Lower leg skin (tissue), 4 donors: ENCODE measurements around the gene KCNV2. TPM values are rescaled to one million over a fixed set of nuclear protein-coding genes. Genes with fewer than 3 reads are reported as not detected.
"Not testable (repeated sequence)": the region's sequence is repeated elsewhere in the genome, so short reads cannot be mapped to it uniquely, and the experiment has no call there.

ENCODE experiments used
- DNase-seq, 2 donors: peaks; one replicate each; pipeline ENCODE4 v3.0.0-alpha.2; 2019; ENCODE audit warnings: low spot score in 2 of 2
- H3K4me3 ChIP-seq: fragments of 200-600 bp; sonication (generic); 2 replicates; pipeline ENCODE4 v1.5.1; 2017; ENCODE audit warnings: mild to moderate bottlenecking, low read depth; ENCODE audit not compliant: poor library complexity, severe bottlenecking
- POLR2A ChIP-seq, 2 donors: fragments of 450-650 bp; IDR thresholded peaks; one replicate each; pipeline ENCODE4 v1.6.1; 2016 to 2017; ENCODE audit warnings: antibody characterized with exemption in 2 of 2, mild to moderate bottlenecking in 1 of 2, moderate library complexity in 1 of 2
- WGBS, 2 donors: methylation state at CpG; one replicate each; pipeline ENCODE4 v1.1.5; 2018; 5-methylcytosine and 5-hydroxymethylcytosine counted together
- intact Hi-C: fragments of 100-400 bp; cut with DNase I; formaldehyde crosslinking; loops from one replicate; pipeline ENCODE4 v1.15.0; 2023; ENCODE audit warnings: low total_unique reads
- total RNA-seq, 4 donors: library from RNA; depleted of rRNA; stranded (reverse); fragments of >200 nt; gene quantifications; one replicate each; pipeline ENCODE4 v1.1.0, GENCODE V29; 2016
- TF ChIP-seq, protein P1 (sequence below), 3 donors: fragments of 450-650 bp; IDR thresholded peaks; one replicate each; pipeline ENCODE4 v1.5.1; 2016; ENCODE audit warnings: antibody characterized with exemption in 3 of 3, mild to moderate bottlenecking in 3 of 3, moderate library complexity in 2 of 3

The KCNV2 gene
- total RNA-seq, 4 donors from 2014 or later: not detected

DNA sequence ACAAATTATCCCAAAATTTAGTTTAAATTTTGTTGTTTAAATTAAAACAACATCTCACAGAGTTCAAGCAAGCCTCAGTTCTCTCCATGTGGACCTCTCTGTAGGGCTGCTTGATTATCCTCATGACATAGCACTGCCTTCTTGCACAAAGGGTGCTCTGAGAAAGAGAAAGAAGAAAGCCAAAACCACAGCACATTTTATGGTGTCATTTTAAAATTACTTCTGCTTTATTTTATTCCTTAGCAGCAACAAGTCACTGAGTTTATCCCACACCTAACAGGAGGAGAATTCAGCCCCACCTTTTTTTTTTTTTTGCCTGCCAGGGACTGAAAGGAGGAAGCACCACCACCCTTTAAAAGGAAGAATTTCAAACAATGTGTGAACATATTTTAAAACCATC lies 12.8 kb upstream of the KCNV2 start:
- no peak overlapping the region for H3K4me3 ChIP-seq
- DNase-seq: no peak
- intact Hi-C loops: no loop called here
- TF ChIP-seq POLR2A (IDR thresholded peaks at IDR 0.05): no peak
- TF ChIP-seq, protein P1, sequence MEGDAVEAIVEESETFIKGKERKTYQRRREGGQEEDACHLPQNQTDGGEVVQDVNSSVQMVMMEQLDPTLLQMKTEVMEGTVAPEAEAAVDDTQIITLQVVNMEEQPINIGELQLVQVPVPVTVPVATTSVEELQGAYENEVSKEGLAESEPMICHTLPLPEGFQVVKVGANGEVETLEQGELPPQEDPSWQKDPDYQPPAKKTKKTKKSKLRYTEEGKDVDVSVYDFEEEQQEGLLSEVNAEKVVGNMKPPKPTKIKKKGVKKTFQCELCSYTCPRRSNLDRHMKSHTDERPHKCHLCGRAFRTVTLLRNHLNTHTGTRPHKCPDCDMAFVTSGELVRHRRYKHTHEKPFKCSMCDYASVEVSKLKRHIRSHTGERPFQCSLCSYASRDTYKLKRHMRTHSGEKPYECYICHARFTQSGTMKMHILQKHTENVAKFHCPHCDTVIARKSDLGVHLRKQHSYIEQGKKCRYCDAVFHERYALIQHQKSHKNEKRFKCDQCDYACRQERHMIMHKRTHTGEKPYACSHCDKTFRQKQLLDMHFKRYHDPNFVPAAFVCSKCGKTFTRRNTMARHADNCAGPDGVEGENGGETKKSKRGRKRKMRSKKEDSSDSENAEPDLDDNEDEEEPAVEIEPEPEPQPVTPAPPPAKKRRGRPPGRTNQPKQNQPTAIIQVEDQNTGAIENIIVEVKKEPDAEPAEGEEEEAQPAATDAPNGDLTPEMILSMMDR (IDR thresholded peaks at IDR 0.05): no peak

DNA sequence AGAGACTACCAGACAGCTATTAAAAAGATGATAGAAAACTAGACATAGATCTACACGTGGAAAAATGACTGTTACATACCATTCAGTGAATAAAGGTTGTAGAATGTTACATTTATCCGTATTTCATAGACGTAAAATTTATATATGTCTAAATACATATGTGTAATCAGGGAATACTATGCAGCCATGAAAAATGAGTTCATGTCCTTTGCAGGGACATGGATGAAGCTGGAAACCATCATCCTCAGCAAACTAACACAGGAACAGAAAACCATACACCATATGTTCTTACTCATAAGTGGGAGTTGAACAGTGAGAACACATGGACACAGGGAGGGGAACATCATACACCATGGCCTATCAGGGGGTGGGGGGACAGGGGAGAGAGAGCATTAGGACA lies 10.1 kb upstream of the KCNV2 start:
- DNase-seq, H3K4me3 ChIP-seq, intact Hi-C loops: not testable (repeated sequence)
- WGBS, 2 donors: 97 to 99% methylated on average over 3 of the region's 3 CpGs

DNA sequence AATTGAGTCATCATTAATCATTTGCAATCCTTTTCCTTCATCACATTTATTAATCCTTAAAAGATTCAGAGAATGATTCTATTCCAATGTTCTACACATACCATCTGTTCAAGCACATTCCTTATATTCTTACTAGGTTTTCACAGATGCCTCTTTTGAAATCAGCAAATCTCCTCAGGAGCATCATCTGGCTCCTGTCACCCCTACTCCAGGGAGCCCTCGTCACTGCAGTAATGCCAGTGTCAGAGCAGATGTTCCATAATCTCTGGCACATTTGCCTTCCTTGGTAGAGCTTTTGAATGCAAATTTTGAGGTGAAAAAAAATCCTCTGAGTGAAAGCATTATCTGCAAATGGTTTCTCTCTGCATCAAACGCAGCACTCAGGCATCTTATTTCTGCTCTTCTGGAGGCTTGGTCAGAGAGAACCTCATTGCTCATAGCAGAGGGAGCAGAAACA lies 7.6 kb upstream of the KCNV2 start:
- no peak overlapping the region for H3K4me3 ChIP-seq
- TF ChIP-seq, protein P1 (IDR thresholded peaks at IDR 0.05): no peak
- TF ChIP-seq POLR2A (IDR thresholded peaks at IDR 0.05): no peak
- DNase-seq: no peak
- intact Hi-C loops: no loop called here
- 66 to 71% methylated on average over 2 of the region's 2 CpGs for WGBS, 2 donors

DNA sequence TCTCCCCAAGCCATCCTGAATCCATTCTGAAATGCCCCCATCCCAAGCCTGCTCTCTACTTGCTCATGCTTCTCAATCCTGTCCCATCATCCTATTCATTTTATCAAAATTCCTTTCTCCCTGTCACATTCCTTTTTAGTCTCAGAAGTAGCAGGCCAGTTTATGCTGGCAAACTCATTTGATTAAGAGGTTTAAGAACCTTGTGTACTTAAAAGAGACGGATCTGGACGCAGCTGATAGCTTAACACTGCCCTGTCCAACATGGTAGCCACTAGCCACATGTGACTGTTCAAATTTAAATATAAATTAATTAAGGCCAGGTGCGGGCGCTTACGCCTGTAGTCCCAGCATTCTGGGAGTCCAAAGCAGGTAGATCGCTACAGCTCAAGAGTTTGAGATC lies 5.6 kb upstream of the KCNV2 start:
- no peak for DNase-seq
- 93 to 98% methylated on average over 6 of the region's 6 CpGs for WGBS, 2 donors
- H3K4me3 ChIP-seq: no peak overlapping the region
- intact Hi-C loops: no loop called here
- no peak for TF ChIP-seq POLR2A (IDR thresholded peaks at IDR 0.05)
- TF ChIP-seq, protein P1 (IDR thresholded peaks at IDR 0.05): no peak

DNA sequence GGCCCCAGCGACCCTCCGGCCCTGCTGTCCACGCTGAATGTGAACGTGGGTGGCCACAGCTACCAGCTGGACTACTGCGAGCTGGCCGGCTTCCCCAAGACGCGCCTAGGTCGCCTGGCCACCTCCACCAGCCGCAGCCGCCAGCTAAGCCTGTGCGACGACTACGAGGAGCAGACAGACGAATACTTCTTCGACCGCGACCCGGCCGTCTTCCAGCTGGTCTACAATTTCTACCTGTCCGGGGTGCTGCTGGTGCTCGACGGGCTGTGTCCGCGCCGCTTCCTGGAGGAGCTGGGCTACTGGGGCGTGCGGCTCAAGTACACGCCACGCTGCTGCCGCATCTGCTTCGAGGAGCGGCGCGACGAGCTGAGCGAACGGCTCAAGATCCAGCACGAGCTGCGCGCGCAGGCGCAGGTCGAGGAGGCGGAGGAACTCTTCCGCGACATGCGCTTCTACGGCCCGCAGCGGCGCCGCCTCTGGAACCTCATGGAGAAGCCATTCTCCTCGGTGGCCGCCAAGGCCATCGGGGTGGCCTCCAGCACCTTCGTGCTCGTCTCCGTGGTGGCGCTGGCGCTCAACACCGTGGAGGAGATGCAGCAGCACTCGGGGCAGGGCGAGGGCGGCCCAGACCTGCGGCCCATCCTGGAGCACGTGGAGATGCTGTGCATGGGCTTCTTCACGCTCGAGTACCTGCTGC lies 839 bp downstream of the KCNV2 start:
- no peak for TF ChIP-seq POLR2A (IDR thresholded peaks at IDR 0.05)
- TF ChIP-seq, protein P1 (IDR thresholded peaks at IDR 0.05): no peak
- DNase-seq: no peak
- 98% methylated on average over 69 of the region's 69 CpGs for WGBS, 2 donors
- intact Hi-C loops: no loop called here
- H3K4me3 ChIP-seq: no peak overlapping the region

DNA sequence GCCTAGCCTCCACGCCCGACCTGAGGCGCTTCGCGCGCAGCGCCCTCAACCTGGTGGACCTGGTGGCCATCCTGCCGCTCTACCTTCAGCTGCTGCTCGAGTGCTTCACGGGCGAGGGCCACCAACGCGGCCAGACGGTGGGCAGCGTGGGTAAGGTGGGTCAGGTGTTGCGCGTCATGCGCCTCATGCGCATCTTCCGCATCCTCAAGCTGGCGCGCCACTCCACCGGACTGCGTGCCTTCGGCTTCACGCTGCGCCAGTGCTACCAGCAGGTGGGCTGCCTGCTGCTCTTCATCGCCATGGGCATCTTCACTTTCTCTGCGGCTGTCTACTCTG lies 1.4 kb downstream of the KCNV2 start:
- TF ChIP-seq POLR2A (IDR thresholded peaks at IDR 0.05): no peak
- TF ChIP-seq, protein P1 (IDR thresholded peaks at IDR 0.05): no peak
- WGBS, 2 donors: 97 to 99% methylated on average over 29 of the region's 29 CpGs
- no peak for DNase-seq
- intact Hi-C loops: no loop called here
- no peak overlapping the region for H3K4me3 ChIP-seq
